Activated CD4-positive, alpha-beta T cell treated with anti-CD3 and anti-CD28 coated beads, Interleukin-2, amount 50 U/mL, for 1 hour (primary cell): ENCODE measurements around the gene SRPK1.
A peak's percentile ranks its signal among the peaks of the same experiment; 100 is the strongest.

ENCODE experiments used
- DNase-seq: peaks from one replicate; pipeline ENCODE4 v3.0.0-alpha.2; 2020

SRPK1 gene

GRCh38 chr6:35810971-35811698 is 109.8 kb downstream of the SRPK1 start:
- no peak for DNase-seq

DNA sequence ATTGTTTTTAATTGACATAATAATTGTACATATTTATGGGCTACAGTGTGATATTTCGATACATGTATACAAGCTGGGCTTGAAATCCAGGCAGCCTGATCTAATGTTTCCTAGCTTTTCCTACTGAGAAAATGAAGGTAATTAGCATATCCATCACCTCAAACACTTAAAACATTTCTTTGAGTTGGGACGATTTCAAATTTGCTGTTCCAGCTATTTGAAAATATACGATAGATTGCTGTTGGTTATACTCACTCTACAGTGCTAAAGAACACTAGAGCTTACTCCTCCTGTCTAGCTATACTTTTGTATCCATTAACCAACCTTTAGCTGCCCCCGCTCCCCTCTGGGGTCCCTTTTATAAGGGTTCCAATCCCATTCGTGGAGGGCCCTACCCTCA is 111.1 kb downstream of the SRPK1 start:
- DNase-seq, result no peak

DNA sequence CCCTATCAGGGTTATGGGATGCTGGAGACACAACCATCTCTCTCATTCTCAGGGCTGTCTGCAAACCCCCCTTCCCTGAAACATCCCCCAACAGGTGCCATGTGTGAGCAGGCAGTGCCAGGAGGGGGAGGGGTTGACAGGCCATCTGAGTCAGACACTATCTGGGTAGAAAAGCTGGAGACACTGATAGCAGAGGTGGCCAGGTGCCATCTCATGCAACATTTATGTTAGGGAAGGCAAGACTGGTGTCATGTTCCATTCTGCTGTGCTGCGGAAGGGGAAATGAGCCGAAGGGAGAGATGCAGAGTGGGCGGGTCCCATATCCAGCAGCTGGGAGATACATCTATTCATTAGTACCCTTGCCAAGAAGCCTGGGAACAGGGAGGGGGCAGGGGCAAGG is 112.2 kb downstream of the SRPK1 start:
- no peak for DNase-seq

- peak; percentile 44 for DNase-seq
Measured at GRCh38 chr6:35804996-35805736, 115.7 kb downstream of the SRPK1 start, which contains the start of gene LHFPL5. TSS of gene LHFPL5 (plus strand) at chr6:35805352. CDS start at chr6:35805671, 319 bp downstream.

GRCh38 chr6:35801148-35801547 is 119.8 kb downstream of the SRPK1 start:
- no peak for DNase-seq

DNA sequence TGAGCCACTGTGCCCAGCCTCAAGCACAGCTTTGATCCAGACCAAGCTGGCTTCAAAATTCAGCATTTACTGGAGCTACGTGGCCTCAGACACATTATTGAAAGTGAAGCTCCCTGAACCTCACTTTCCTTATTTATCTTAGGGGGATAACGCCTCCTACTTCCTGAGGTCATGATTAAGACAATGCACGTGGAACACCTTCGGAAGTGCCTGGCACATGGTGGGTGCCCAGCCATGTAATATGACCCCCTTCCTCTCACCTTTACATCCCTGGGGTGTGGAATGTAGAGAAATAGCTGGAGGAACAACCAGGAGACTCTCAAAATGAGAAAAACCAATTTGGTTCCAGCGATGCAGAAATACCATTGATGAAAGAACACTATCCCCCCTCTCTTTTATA is 122.2 kb downstream of the SRPK1 start:
- no peak for DNase-seq

- no peak for DNase-seq
Measured at GRCh38 chr6:35797837-35798526, 122.9 kb downstream of the SRPK1 start.

GRCh38 chr6:35796236-35796635 is 124.7 kb downstream of the SRPK1 start:
- no peak for DNase-seq

GRCh38 chr6:35795453-35796071 is 125.3 kb downstream of the SRPK1 start:
- DNase-seq, result no peak

- no peak for DNase-seq
Measured at GRCh38 chr6:35794536-35795452, 126.1 kb downstream of the SRPK1 start.

GRCh38 chr6:35790683-35791082 is 130.2 kb downstream of the SRPK1 start:
- DNase-seq, result no peak

GRCh38 chr6:35788423-35788982 is 132.4 kb downstream of the SRPK1 start:
- no peak for DNase-seq

DNA sequence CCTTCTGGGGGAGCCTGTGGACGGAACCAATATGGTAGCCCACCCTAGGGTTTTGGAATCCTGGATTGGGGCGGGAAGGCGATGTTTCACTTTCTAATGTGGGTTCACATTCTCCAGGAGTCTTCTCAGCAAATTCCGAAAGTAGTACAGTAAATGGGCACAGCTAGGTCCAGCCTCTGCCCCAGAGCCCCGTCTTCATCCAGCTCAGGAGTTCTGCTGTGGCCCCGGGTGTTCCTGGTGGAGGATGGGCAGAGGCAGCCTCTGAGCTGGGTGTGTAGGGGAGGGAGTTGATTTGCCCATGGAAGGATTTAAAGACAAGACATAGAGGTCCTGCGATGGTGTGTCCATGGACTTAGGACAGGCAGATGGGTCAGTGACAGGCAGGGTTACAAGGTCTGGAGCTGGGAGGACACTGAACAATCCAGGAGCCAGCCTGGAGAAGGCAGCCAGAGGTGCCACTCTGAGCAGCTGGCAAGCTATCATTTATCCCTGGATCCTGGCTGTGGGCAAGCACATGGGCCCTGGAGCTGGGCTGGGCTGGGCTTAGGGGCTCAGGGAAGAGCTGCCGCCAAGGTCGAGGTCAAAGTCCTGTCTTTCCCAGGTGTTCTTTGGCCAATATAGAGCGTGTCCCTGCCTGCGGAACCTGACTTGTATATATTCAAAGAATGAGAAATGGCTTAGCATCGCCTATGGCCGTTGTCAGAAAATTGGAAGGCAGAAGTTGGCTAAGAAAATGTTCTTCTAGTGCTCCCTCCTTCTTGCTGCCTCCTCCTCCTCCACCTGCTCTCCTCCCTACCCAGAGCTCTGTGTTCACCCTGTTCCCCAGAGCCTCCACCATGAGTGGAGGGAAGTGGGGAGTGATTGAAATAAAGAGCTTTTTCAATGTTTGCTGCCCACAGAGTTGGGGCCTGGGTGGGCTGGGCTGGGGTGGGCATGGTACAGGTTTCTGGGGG is 133.4 kb downstream of the SRPK1 start:
- no peak for DNase-seq

- no peak for DNase-seq
Measured at GRCh38 chr6:35786810-35787209, 134.1 kb downstream of the SRPK1 start.

DNA sequence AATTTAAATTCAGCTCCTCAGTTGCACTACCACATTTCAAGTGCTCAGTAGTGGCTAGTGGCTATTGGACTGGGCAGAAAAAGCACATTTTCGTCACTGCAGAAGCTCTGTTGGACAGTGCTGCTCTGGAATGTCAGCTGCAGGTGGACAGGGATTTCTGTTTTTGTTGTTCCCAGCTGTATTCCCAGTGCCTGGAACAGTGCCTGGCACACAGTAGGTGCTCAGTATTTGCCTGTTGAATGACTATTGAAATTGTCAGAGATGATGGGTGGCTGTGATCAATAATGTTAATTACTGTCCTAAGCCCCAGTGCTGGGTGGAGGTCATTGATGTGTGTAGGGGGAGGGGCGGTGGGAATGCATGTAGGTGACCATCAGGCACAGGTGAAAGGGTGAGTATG is 134.6 kb downstream of the SRPK1 start:
- DNase-seq, result no peak

DNA sequence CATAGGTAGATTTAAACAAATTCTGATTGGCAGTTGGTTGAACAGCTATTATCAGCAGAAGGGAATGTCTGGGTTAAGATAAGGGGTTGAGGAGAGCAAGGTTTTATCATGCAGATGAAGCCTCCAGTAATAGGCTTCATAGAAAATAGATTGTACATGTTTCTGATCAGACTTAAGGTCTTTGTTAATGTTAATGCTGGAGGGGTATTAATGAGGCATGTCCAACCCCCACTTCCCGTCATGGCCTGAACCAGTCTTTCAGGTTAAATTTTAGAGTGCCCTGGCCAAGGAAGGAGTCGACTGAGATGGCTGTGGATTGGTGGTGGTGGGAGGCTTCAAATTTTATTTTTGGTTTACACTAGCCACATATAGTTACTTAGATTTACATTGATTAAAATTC is 136.7 kb downstream of the SRPK1 start:
- DNase-seq, result no peak
